OCI-LY1 (cell line): Measurements from ENCODE around the gene PAFAH2.
"Not testable (repeated sequence)": the region's sequence is repeated elsewhere in the genome, so short reads cannot be mapped to it uniquely, and the experiment has no call there.

Experiments used
- H2AFZ ChIP-seq: fragments of 200-600 bp; sonication (generic), shearing (Covaris generic); 2 replicates; pipeline ENCODE4 v1.6.0; 2014; ENCODE audit warnings: antibody characterized with exemption, mild to moderate bottlenecking, low read length
- H3F3A ChIP-seq: fragments of 200-600 bp; sonication (generic), shearing (Covaris generic); 2 replicates; pipeline ENCODE4 v1.6.0; 2014; ENCODE audit warnings: mild to moderate bottlenecking, antibody characterized with exemption, low read length, moderate library complexity; ENCODE audit not compliant: insufficient read depth
- H3K27ac ChIP-seq: fragments of 200-600 bp; sonication (generic); 2 replicates; pipeline ENCODE4 v1.5.1; 2014; ENCODE audit warnings: low read length, mixed run types, mild to moderate bottlenecking, low read depth; ENCODE audit not compliant: poor library complexity, severe bottlenecking
- H3K27me3 ChIP-seq: fragments of 200-600 bp; sonication (generic); 2 replicates; pipeline ENCODE4 v1.6.0; 2014; ENCODE audit warnings: antibody characterized with exemption, mild to moderate bottlenecking, low read length, moderate library complexity; ENCODE audit not compliant: insufficient read depth
- H3K36me3 ChIP-seq: fragments of 200-600 bp; sonication (generic); 2 replicates; pipeline ENCODE4 v1.6.1; 2014; ENCODE audit warnings: mild to moderate bottlenecking, antibody characterized with exemption, low read length, moderate library complexity, mixed read lengths; ENCODE audit not compliant: insufficient read depth
- H3K4me1 ChIP-seq: fragments of 200-600 bp; sonication (generic); 2 replicates; pipeline ENCODE4 v1.5.1; 2014; ENCODE audit warnings: mild to moderate bottlenecking, low read length, moderate library complexity; ENCODE audit not compliant: insufficient read depth, severe bottlenecking
- H3K4me2 ChIP-seq: fragments of 200-600 bp; sonication (generic), shearing (Covaris generic); 2 replicates; pipeline ENCODE4 v1.6.1; 2014; ENCODE audit warnings: low read length
- H3K4me3 ChIP-seq: fragments of 200-600 bp; sonication (generic); 2 replicates; pipeline ENCODE4 v1.5.1; 2014; ENCODE audit warnings: low read length, low read depth, mild to moderate bottlenecking, mixed read lengths; ENCODE audit not compliant: poor library complexity, severe bottlenecking
- H3K79me2 ChIP-seq: fragments of 200-600 bp; shearing (Covaris generic); 2 replicates; pipeline ENCODE4 v1.6.1; 2016; ENCODE audit warnings: mixed run types, low read length, mixed read lengths; ENCODE audit not compliant: insufficient read depth
- H3K9ac ChIP-seq: fragments of 200-600 bp; sonication (generic), shearing (Covaris generic); 2 replicates; pipeline ENCODE4 v1.6.1; 2014; ENCODE audit warnings: mild to moderate bottlenecking, low read length, mixed read lengths
- H3K9me2 ChIP-seq: fragments of 200-600 bp; sonication (generic), shearing (Covaris generic); 2 replicates; pipeline ENCODE4 v1.6.1; 2014; ENCODE audit warnings: low read depth, mild to moderate bottlenecking, low read length, mixed read lengths
- H3K9me3 ChIP-seq: fragments of 200-600 bp; shearing (Covaris generic); 2 replicates; pipeline ENCODE4 v1.6.1; 2014; ENCODE audit warnings: low read length, mixed read lengths
- H4K20me1 ChIP-seq: fragments of 200-600 bp; sonication (generic), shearing (Covaris generic); 2 replicates; pipeline ENCODE4 v1.6.0; 2016; ENCODE audit warnings: mild to moderate bottlenecking, low read length; ENCODE audit not compliant: insufficient read depth
- EZH2 ChIP-seq: fragments of 200-600 bp; sonication (generic), shearing (Covaris generic); IDR thresholded peaks from 2 replicates; pipeline ENCODE4 v1.8.0; 2017; ENCODE audit warnings: borderline replicate concordance, mixed run types, mild to moderate bottlenecking, antibody characterized with exemption, low read length, moderate library complexity, mixed read lengths
- TF ChIP-seq, protein P1 (sequence below): fragments of 200-600 bp; sonication (generic), shearing (Covaris generic); IDR thresholded peaks from 2 replicates; pipeline ENCODE4 v1.5.1; 2017; ENCODE audit warnings: mild to moderate bottlenecking, antibody characterized with exemption, low read length, moderate library complexity, mixed read lengths

The PAFAH2 gene

DNA sequence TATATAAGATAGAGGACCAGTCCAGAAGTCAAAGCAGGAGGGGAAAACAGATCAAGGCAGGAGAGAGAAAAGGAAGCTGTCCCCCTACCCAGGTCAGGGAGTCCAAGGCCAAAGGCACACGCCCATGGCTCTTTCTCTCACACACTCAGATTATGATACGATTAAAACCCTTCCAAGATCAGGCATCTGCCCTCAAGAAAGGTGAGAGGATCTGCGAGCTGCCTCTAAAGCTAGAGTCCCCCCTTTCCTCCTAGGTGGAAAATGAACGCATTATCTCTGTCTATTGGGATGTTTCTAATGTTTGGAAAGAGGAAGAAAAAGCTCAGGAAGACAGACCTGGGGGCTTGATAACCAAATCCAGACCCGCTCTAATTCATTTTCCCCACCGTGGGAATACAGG, 7.6 kb downstream of the PAFAH2 start:
- Histone ChIP-seq H3K4me3 (no peak overlapping the region), H3K79me2 (no peaks in the 10 kb centered on the region), H3K36me3 (peaks cover 10% of the 10 kb centered on the region; the same call in 1 of the 2 replicates), H3K27me3 (no peaks in the 10 kb centered on the region), H2AFZ (no peak overlapping the region), H3K9me2 (no peaks in the 10 kb centered on the region), H3K4me1 (peaks cover 19% of the 10 kb centered on the region), H3K9ac (no peak overlapping the region), H3K4me2 (no peak overlapping the region), H3K27ac (no peak overlapping the region), H3K9me3 (no peaks in the 10 kb centered on the region), H3F3A (no peaks in the 10 kb centered on the region), H4K20me1 (no peaks in the 10 kb centered on the region)
- TF ChIP-seq, protein P1, sequence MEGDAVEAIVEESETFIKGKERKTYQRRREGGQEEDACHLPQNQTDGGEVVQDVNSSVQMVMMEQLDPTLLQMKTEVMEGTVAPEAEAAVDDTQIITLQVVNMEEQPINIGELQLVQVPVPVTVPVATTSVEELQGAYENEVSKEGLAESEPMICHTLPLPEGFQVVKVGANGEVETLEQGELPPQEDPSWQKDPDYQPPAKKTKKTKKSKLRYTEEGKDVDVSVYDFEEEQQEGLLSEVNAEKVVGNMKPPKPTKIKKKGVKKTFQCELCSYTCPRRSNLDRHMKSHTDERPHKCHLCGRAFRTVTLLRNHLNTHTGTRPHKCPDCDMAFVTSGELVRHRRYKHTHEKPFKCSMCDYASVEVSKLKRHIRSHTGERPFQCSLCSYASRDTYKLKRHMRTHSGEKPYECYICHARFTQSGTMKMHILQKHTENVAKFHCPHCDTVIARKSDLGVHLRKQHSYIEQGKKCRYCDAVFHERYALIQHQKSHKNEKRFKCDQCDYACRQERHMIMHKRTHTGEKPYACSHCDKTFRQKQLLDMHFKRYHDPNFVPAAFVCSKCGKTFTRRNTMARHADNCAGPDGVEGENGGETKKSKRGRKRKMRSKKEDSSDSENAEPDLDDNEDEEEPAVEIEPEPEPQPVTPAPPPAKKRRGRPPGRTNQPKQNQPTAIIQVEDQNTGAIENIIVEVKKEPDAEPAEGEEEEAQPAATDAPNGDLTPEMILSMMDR, result no peak
- no peak for TF ChIP-seq EZH2

DNA sequence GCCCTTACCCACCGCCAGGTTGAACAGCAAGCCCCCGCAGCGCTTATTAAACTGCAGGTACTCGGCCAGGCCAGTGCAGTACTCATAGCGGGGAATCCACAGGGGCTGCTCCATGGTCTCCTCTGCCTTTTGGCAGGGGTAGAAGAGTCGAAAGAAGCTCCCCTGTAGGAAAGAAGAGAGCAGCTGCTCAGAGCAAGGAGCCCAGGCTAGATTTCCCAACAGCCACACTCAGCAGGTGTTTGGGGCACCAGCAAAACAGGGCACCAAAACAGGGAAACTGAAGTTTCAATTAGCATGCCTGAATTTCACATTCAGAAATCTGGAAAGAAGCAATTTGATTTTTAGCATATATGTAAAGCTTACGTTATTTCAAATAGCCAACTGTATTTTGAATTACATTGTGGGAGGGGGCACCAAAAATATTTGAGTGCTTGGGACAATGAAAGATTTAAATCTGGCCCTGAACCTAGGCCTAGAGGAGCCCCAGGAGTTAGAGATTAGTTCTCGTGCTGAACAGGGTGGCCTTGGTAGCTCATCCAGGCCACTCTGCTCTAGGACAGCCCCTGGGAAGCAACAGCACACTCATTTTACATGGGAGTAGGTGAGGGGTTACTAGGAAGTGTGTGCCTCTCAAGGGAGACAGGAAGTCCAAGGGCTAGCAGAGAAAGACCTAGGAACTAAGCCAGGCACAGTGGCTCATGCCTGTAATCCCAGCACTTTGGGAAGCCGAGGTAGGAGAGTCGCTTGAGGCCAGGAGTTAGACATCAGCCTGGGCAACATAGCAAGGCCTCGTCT, 8.2 kb downstream of the PAFAH2 start:
- H3K4me3 ChIP-seq, result no peak overlapping the region

DNA sequence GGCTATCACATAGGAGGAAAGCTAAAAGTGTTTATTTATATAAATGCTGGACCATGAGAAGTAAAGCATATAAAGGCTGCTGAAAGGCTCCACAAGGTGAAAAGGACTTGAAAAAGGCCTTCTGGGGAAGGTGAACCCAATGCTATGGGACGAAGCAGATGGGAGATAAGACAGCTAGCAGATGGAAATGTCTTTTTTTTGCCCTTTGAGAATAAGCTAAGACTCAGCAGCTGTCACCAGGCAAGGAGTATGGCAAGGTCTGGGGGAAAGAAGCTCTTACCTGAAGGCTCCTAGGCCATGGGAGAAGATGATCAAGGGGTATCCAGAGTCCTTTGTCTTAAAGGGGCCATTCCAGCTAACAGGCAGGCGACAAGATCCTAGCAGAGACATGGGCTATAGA, 9.9 kb downstream of the PAFAH2 start:
- peaks cover 24% of the 10 kb centered on the region for H3K36me3 ChIP-seq
- no peak overlapping the region for H2AFZ ChIP-seq
- H3K4me3 ChIP-seq, result no peak overlapping the region
- H3F3A ChIP-seq, result no peaks in the 10 kb centered on the region
- no peaks in the 10 kb centered on the region for H3K9me2 ChIP-seq
- no peak overlapping the region for H3K9ac ChIP-seq
- no peak for TF ChIP-seq EZH2
- TF ChIP-seq, protein P1, result no peak
- H4K20me1 ChIP-seq, result no peaks in the 10 kb centered on the region
- no peaks in the 10 kb centered on the region for H3K9me3 ChIP-seq
- no peak overlapping the region for H3K4me2 ChIP-seq
- H3K79me2 ChIP-seq, result no peaks in the 10 kb centered on the region
- H3K27me3 ChIP-seq, result no peaks in the 10 kb centered on the region
- no peak overlapping the region for H3K27ac ChIP-seq
- H3K4me1 ChIP-seq, result peaks cover 3% of the 10 kb centered on the region

More for the DNA sequence above, 8.2 kb downstream of the PAFAH2 start:
- Histone ChIP-seq H2AFZ (no peak overlapping the region), H3K9me3 (no peaks in the 10 kb centered on the region), H3K4me2 (no peak overlapping the region), H3K27me3 (no peaks in the 10 kb centered on the region), H3K79me2 (no peaks in the 10 kb centered on the region), H3K36me3 (peaks cover 13% of the 10 kb centered on the region; the same call in 1 of the 2 replicates), H3F3A (no peaks in the 10 kb centered on the region), H3K9me2 (no peaks in the 10 kb centered on the region), H3K27ac (no peak overlapping the region), H4K20me1 (no peaks in the 10 kb centered on the region), H3K9ac (no peak overlapping the region), H3K4me1 (peaks cover 19% of the 10 kb centered on the region)
- TF ChIP-seq, protein P1, result no peak
- TF ChIP-seq EZH2, result no peak

DNA sequence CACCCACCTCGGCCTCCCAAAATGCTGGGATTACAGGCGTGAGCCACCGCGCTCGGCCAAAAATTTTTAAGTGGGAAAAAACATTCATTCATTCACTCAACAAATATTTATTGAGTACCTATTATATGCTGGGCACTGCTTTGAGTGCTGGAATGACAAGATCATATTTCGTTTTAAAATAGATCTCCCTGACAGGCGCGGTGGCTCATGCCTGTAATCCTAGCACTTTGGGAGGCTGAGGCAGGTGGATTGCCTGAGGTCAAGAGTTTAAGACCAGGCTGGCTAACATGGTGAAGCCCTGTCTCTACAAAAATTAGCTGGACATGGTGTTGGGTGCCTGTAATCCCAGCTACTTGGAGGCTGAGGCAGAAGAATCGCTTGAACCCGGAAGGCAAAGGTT, 11.1 kb downstream of the PAFAH2 start:
- not testable (repeated sequence) for H3K9me3 ChIP-seq
- peaks cover 35% of the 10 kb centered on the region for H3K36me3 ChIP-seq

More for the DNA sequence above, 11.1 kb downstream of the PAFAH2 start:
- not testable (repeated sequence) for H3K9ac ChIP-seq, H3K27ac ChIP-seq, H3K9me2 ChIP-seq, H3K27me3 ChIP-seq, H3K4me2 ChIP-seq, H3K4me3 ChIP-seq, H3K4me1 ChIP-seq, H2AFZ ChIP-seq, H3K79me2 ChIP-seq, H3F3A ChIP-seq, H4K20me1 ChIP-seq
